GM21447 (cell line): Measurements from ENCODE around the gene SPSB3.

Experiments used
- ATAC-seq: cut with Tn5 transposase; IDR thresholded peaks from one replicate; pipeline ENCODE4 v1.9.1; 2021; ENCODE audit not compliant: unreplicated experiment

Gene SPSB3

DNA sequence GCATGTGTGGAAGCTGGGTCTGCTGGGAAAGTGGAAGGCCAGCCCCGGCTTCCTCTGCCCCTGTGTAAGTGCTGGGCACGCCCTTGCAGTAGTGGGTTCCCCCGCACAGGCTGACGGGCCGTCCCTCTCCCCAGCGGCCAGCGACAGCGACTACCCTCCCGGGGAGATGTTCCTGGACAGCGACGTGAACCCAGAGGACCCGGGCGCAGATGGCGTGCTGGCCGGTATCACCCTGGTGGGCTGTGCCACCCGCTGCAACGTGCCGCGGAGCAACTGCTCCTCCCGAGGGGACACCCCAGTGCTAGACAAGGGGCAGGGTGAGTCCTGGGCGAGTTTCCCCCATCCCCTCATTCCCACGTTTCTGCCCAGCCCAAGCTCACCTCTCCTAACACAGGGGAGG lies 16.5 kb downstream of the SPSB3 start:
- no peak for ATAC-seq

DNA sequence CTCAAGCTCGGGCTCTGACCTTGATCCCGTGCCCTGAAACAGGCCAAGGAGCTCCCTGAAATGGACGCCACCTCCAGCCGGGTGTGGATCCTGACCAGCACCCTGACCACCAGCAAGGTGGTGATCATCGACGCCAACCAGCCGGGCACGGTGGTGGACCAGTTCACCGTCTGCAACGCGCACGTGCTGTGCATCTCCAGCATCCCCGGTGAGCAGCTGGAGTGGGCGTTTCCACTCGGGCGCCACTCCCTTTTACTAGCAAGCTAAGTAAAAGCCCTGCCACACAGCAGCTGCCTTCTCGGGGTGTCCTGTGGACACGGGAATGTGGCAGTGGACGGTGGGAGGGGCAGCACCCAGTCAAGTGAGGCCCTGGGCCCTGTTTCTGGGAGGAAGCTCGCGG lies 17.4 kb downstream of the SPSB3 start:
- no peak for ATAC-seq

DNA sequence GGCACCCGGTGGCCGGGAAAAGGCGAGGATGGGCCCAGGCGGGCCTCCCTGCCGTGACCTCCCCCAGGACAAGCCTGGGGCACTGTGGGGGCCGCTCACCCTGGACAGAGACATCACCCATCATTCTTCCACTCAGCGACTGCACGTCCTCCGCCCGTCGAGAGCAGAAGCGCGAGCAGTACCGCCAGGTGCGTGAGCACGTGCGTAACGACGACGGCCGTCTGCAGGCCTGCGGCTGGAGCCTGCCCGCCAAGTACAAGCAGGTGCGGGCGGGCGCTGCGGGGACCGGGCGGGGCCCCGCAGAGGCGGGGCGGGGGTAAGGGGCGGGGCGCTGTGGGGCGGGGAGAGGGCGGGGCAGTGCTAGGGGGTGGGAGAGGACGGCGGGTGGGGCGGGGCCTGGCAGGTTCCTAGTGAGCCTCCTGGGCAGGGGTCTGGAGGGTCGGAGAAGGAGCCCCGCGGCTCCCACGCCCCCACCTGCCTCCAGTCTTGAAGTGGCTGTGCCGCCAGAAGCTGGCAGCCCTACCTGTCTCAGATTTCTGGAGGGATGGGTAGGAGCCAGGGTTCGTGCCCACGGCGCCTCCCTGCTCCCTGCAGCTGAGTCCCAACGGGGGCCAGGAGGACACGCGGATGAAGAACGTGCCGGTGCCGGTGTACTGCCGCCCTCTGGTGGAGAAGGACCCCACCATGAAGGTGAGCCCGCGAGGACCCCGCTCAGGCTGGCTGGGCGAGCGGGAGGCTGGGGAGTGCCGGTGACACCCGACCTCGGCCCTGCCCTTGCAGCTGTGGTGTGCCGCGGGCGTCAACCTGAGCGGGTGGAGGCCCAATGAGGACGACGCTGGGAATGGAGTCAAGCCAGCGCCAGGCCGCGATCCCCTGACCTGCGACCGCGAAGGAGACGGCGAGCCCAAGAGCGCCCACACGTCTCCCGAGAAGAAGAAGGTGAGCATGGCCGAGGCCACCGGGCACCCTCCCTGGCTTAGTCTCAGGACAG lies 18.6 kb downstream of the SPSB3 start:
- ATAC-seq: no peak

DNA sequence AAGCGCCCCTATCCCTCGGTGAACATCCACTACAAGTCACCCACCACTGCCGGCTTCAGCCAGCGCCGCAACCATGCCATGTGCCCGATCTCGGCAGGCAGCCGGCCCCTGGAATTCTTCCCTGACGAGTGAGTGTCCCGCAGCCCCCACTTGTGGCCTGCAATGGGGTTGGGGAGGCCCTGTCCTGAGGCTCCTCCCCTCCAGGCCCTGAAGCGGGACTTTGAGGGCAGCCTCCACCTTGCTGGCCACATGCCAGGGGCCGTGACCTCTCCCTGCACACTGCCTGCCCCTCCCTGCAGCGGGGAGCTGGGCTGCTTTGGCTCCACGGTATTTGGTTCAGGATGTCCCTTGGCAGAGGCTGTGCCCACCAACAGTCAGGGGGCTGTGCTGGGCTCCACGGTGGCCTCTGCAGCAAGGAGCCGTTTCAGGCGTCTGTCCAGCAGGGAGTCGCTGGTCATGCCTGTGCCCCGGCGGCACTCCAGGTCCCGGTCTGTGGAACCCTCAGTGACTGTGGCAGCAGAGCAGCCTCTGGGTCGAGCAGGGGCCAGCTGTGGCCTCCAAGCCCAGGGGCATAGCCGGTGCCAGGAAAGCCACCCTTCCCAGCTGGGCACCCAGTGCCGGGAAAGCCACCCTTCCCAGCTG lies 19.4 kb downstream of the SPSB3 start:
- ATAC-seq: no peak

DNA sequence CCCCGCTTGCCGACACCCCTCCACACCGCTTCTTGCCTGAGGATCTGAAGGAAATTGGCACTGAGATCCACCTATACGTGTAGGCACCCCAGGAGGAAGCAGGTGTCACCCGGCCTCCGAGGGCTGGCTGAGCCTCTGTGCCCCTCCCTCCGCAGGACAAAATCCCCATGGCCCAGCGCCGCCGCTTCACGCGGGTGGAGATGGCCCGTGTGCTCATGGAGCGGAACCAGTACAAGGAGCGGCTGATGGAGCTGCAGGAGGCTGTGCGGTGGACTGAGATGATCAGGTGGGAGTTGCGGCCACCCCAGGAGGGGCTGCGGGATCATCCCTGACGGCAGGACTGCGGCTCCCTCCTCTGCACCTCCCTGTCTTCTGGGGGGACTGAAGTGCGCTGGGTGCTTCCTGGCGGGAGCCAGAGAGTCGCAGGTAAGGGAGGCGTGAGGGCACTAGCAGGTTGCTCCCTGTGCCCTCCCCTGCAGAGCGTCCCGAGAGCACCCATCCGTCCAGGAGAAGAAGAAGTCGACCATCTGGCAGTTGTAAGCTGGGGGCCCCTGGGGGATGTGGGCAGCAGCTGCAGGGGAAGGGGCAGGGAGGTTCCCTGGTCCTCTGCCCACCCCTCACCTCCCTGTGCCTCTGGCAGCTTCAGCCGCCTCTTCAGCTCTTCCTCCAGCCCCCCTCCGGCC lies 20.0 kb downstream of the SPSB3 start:
- ATAC-seq: no peak

DNA sequence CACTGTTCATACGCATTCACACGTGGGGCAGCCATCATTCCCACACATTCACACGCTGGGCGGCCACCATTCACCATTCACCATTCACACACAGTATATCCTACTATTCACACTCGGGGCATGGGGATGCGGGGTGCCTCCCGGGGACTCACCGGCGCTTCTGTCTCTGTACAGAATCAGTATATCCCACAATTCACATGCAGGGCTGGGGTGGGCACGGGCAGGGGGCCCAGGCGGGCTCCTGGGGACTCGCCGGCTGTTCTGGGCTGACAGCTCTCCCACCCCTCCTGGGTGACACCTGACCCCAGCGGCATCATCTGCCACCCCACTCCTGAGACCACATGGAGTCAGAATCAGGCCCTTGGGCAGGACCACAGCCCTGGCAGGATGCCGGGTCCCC lies 20.6 kb downstream of the SPSB3 start:
- no peak for ATAC-seq

DNA sequence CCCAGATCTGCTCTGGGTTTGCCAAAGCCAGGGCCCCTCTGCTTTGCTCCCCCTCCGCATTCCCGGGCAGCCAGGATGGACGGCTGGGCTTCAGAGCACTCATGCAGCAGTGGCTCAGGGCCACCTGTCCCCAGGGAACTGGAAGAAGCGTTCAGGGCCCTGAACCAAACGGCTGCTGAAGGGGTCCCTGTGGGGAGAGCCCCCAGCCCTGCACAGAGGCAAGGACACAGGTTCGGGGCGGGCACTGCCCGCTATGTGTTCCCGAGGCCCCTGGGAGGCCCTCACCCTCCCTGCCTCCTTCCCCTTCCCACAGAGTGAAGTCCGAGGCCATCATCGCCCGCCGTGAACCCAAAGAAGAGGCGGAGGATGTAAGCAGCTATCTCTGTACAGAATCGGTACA lies 21.5 kb downstream of the SPSB3 start:
- no peak for ATAC-seq

DNA sequence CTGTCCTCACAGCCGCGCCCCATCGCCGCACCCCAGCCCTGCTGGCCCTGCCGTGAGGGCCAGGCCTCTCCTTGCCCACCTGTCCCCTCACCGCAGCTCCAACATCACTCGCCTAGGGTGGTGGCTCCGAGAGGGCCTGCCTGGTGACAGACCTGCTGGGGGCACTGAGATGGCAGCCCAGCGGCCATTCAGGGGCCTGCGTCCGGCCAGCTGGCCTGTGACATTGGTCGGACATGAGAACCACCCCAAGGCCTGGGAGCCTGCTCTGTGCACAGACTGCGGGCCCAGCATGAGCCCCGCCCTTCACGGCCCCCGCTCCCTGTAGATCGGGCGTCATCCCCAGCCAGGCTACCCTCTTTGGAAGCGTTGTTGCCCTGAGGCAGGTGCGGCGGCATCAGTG lies 22.9 kb downstream of the SPSB3 start:
- no peak for ATAC-seq

DNA sequence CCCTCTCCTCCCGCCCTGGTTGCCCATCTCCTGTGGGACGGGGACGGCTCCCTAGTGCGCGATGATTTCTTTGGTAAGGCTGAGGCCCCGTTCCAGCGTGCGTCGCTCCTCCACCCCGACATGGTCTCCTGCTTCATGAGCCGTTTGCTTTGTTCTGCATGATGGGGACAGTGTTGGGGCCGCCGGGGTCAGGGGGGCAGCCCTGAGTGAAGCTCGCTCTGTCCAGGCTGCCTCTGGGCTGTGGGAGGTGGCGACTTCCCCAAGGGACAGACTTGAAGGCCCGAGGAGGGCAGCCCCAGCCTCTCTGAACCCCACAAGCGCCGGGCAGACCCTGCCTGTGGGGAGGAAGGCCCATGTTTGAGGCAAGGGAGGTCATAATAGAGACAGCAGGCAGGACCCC lies 23.4 kb downstream of the SPSB3 start:
- ATAC-seq: no peak

DNA sequence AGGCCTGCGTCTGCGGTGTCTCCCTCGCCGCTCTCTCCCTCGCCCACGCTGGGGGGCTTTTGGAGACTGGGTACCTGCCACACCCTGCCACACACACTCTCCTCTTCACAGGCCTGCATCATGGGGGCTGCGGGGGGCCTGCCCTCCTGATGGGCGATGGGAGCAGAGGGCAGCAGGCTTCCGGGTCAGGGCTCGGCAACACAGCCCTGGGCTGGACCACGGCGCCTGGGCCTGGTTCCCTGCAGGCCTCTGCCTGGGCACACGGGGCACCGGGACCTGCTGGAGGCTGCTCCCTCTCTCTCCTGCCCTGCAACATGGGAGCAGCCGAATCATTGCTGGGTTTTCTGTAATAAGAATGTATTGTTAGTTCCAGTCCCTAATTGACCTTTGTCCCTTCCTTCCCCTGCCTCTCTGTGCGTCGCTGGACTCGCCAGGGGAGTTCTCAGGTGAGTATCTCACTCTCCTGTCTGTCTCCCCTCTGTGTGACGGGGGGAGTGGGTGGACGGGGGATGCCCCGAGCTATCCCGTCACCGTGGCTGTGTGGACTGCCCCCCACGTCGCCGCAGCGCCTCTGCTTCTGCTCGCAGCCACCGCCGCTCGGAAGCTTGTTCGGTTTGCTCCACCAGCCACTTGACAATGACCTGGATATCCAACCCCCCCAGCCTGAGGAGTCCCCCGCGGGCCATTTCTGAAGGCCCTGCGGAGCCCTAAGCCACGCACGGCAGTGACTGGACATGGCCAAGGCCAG lies 24.5 kb downstream of the SPSB3 start:
- ATAC-seq: no peak

DNA sequence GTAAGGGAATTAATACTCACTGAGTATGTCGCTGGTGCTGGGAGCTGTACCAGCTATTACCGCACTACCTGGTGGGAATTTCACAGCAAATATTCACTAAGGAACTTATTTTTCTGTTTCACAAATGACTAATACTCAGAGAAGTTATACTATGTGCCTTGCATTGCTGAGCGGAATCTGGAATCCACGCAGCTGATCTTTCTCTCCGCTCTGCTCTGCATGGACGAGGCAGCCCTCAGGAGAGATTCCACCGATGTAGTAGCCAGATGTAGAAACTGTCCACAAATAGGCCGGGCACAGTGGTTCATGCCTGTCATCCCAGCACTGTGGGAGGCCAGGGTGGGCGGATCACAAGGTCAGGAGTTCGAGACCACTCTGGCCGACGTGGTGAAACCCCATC lies 28.2 kb downstream of the SPSB3 start:
- ATAC-seq: no peak

DNA sequence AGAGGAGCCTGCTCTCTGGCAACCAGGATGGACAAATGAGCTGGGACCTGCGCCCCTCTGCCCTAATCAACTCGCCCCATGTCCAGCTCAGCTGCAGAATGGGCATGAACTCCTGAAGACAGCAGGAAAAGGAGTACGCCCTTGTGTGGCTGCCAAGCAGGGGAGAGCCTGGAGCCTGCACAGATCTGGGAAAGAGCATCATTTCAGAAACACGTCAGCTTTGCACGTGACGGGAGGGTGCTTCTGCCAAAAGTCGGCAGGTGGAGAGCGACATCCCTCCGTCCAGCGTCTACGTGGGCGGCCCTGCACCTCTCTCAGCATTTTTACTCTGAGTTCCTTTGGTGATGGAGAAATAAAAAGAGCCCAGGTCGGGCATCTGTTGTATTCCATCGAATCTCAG lies 29.5 kb downstream of the SPSB3 start:
- no peak for ATAC-seq

DNA sequence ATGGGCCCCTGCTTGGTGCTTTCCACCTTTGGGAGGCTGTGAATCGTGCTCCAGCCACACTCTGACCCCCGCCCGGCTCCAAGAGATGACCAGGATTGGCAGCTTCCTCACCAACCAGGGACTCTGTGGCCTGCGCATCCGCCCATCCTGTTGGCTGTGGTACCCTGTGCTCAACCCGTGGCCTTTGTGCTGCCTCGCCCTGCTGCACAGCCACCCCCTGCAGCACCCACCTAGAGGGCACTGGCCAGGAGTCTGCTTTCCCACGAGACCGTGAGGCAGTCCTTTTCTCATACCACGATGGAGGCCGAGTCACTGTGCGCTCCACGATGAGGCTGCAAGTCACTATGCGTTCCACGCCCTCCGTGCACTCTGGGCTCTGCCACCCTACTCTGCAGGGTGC lies 30.4 kb downstream of the SPSB3 start:
- ATAC-seq: no peak

DNA sequence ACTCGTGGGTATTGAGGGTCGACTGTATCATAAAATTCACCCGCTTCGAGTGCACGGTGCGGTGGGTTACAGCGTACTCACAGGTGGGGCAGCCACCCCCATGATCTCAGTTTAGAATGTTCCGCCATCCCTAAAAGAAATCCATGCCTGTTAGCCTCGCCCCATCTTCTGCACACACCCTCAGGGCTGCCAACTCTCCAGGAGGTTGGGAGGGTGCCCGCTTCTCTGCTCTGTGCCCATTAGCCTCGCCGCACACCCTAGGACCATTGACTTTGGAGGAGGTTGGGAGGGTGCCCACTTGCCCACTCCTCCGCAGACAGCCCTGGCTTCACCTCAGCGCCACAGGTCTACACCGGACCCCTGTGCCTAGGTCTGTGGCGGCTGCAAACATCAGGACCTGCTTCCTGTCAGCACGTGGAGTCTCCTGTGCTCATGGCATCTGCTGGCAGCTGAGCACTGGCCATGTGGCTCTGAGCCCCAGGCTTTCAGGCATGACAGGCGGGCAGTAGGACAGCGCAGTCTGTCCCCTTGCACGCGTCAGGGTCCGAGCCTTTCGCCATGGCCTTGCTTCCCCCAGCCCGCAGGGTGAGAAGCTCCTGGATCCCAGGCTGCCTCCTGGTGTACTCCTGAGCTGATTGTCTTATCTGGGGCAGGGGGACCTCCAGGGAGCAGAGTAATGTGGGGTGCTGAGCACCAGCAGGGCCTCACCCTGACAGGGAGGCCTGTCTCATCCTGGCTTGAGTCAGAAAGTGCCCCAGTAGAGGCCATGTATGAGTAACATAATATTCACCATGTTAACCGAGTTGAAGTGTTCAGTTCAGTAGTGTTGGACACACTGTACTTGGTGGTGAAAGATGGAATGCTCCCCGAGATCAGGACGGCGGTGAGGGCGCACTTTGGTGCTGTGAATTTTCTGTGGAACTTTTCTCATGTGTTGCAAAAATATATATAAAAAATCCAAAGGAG lies 32.9 kb downstream of the SPSB3 start:
- ATAC-seq: no peak

DNA sequence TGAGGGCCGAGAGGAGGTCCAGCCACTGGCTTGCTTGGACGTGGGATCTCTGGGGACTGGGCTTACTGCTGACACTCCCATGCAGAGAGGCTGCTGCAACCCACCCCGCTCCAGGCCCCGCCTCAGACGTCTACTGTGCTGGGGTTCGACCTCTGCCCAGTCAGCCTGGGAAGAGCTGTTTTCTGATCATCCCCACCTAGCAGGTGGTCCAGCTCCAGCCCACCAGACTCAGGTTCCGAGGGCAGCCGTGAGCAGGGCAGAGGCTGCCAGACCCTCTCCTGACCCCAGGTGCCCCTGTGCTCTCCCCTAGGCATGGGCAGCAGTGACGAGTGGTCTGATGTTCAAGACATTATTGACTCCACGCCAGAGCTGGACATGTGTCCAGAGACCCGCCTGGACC lies 34.4 kb downstream of the SPSB3 start:
- no peak for ATAC-seq

DNA sequence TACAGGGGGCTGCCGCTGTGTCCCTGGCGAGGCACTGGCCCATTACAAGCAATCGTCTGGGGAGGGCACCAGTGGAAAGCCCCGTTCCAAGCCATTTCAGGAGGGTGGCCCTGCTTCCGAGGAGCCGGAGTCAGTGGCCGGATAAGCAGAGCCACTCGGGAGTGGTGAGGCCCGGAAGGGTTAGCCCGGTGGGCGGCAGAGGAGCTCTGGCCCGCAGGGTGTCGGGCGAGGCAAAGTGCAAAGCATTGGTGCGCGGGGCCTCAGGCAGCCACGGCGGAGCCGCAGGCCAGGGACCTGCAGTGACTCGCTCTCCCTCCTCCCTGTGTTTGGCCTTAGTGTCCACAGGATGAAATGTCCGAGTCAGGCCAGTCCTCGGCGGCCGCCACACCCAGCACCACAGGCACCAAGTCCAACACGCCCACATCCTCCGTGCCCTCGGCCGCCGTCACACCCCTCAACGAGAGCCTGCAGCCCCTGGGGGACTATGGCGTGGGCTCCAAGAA lies 35.6 kb downstream of the SPSB3 start:
- no peak for ATAC-seq

DNA sequence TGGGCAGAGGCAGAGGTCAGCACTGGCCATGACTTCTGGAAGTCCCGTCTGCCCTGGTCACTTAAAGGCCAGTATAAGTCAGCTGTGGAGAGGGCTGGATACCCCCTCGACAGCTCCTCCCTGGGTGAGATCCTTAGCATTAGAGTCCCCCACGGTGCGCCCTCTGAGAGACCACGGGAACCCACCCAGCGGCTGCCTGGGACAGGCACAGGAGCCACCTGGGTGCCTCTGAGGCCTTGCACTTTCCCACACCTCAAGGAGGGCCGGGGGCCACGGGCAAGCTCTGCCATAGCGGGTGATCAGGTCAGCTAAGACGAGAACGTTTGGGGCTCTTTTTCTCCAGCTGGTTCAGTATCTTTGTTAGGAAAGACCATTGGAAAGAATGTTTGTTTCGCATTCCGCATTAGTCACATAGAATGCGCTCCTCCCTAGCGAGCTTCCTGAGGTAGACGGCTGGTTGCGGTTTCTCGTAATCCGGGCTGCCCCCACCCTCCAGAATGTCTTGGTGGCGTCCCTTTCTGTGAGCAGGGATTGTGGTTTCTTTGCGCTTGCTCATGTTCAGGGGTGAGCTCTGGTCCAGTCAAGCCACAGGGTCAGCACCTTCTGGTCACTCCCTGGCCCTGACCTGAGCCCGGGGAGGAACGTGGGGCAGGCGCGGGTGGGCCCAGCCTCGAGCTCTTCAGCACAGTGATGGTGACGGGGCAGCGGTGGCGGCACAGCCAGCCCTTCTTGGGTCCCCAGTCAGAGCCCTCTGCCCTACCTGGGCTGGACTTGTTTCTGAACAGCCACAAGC lies 36.3 kb downstream of the SPSB3 start:
- no peak for ATAC-seq

DNA sequence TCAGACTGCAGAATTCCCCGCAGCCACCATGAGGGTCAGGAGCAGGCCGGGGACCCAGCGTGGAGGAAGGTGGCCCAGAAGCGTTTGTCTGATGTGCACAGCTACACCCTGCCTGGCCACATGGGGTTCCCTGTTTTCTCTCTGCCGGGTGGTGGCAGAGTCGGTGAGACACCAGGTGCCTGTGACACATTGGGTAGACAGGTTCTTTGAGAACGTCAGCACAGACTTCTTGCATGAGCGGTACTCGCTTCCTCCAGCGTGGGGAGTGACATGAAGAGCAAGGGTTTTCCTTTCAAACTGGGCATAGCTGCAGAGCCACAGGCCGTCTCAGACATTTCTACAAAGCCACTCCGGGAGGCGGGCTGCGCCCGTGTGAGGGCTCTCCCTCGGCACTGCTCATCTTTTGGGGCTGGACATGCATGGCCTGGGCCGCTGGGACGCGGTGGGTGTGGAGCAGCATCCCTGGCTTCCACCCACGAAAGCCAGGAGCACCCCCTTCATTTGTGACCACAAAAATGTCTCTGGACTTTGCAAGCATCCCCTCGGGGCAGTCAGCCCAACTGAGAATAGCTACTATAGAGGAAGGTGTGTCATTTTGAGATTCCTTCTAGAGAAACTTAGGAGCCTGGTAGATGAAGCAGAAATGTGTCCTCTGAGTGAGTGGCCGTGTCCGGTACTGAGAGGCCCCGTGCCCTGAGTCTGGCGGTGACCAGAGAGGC lies 37.0 kb downstream of the SPSB3 start:
- ATAC-seq: no peak
